Measurements from ENCODE around the gene CCL24. TPM values are rescaled to one million over a fixed set of nuclear protein-coding genes. Genes with fewer than 3 reads are reported as not detected.
"Not testable (repeated sequence)": the region's sequence is repeated elsewhere in the genome, so short reads cannot be mapped to it uniquely, and the experiment has no call there.

CCL24 gene
- total RNA-seq, 2 experiments from 2014 or later = not detected

GRCh38 chr7:75838281-75838930, 24.8 kb upstream of the CCL24 start:
- DNase-seq; POLR2A ChIA-PET; H3K27ac Mint-ChIP-seq; H3K9me3 Mint-ChIP-seq; H3K27me3 Mint-ChIP-seq; H3K36me3 Mint-ChIP-seq (ENCODE audit: low read depth); H3K4me3 Mint-ChIP-seq; CTCF ChIA-PET: not testable (repeated sequence)
- H3K4me1 Mint-ChIP-seq = peaks cover 11% of the 10 kb centered on the region

- POLR2A ChIA-PET = no interaction called here
- Mint-ChIP-seq H3K36me3 (ENCODE audit: low read depth) (no peaks in the 10 kb centered on the region), H3K4me1 (no peaks in the 10 kb centered on the region), H3K27ac (no peak overlapping the region), H3K27me3 (peaks cover 3% of the 10 kb centered on the region), H3K4me3 (no peak overlapping the region), H3K9me3 (no peaks in the 10 kb centered on the region)
- no peak for DNase-seq
- CTCF ChIA-PET = interaction anchor here (0.5 kb wide), 1 partner anchor 73 kb away, joined by 3 read pairs; no protein-coding TSS in a partner anchor
Measured at GRCh38 chr7:75836798-75837197, 23.2 kb upstream of the CCL24 start.

GRCh38 chr7:75835688-75836285, 22.2 kb upstream of the CCL24 start:
- H3K4me3 Mint-ChIP-seq = no peak overlapping the region
- no peaks in the 10 kb centered on the region for H3K36me3 Mint-ChIP-seq (ENCODE audit: low read depth)
- no peak overlapping the region for H3K27ac Mint-ChIP-seq
- H3K4me1 Mint-ChIP-seq = no peaks in the 10 kb centered on the region
- CTCF ChIA-PET = no interaction called here
- H3K27me3 Mint-ChIP-seq = peaks cover 3% of the 10 kb centered on the region
- POLR2A ChIA-PET = no interaction called here
- no peaks in the 10 kb centered on the region for H3K9me3 Mint-ChIP-seq
- DNase-seq = no peak

GRCh38 chr7:75833662-75834061, 20.1 kb upstream of the CCL24 start:
- H3K9me3 Mint-ChIP-seq; H3K27ac Mint-ChIP-seq; H3K4me3 Mint-ChIP-seq; DNase-seq; H3K36me3 Mint-ChIP-seq (ENCODE audit: low read depth); H3K27me3 Mint-ChIP-seq; H3K4me1 Mint-ChIP-seq; POLR2A ChIA-PET: not testable (repeated sequence)
- CTCF ChIA-PET = interaction anchor here (1.2 kb wide), 1 partner anchor 187 kb away, joined by 3 read pairs; no protein-coding TSS in a partner anchor

- no peaks in the 10 kb centered on the region for H3K4me1 Mint-ChIP-seq
- no peak overlapping the region for H3K4me3 Mint-ChIP-seq
- POLR2A ChIA-PET = no interaction called here
- CTCF ChIA-PET = no interaction called here
- H3K27ac Mint-ChIP-seq = no peak overlapping the region
- H3K9me3 Mint-ChIP-seq = no peaks in the 10 kb centered on the region
- peaks cover 4% of the 10 kb centered on the region for H3K27me3 Mint-ChIP-seq
- no peak for DNase-seq
- no peaks in the 10 kb centered on the region for H3K36me3 Mint-ChIP-seq (ENCODE audit: low read depth)
Measured at GRCh38 chr7:75830978-75831377, 17.4 kb upstream of the CCL24 start.

- H3K4me1 Mint-ChIP-seq; H3K4me3 Mint-ChIP-seq; H3K27ac Mint-ChIP-seq; DNase-seq; H3K27me3 Mint-ChIP-seq; CTCF ChIA-PET; POLR2A ChIA-PET; H3K36me3 Mint-ChIP-seq (ENCODE audit: low read depth); H3K9me3 Mint-ChIP-seq: not testable (repeated sequence)
Measured at GRCh38 chr7:75829656-75830055, 16.1 kb upstream of the CCL24 start.

GRCh38 chr7:75823198-75823910, 9.7 kb upstream of the CCL24 start:
- H3K9me3 Mint-ChIP-seq = no peaks in the 10 kb centered on the region
- no peaks in the 10 kb centered on the region for H3K4me1 Mint-ChIP-seq
- H3K36me3 Mint-ChIP-seq (ENCODE audit: low read depth) = no peaks in the 10 kb centered on the region
- H3K27ac Mint-ChIP-seq = no peak overlapping the region
- DNase-seq = no peak
- ChIA-PET POLR2A (no interaction called here), CTCF (no interaction called here)
- no peak overlapping the region for H3K4me3 Mint-ChIP-seq
- no peaks in the 10 kb centered on the region for H3K27me3 Mint-ChIP-seq

GRCh38 chr7:75820688-75821087, 7.1 kb upstream of the CCL24 start:
- Mint-ChIP-seq H3K4me1 (no peaks in the 10 kb centered on the region), H3K9me3 (no peaks in the 10 kb centered on the region), H3K4me3 (no peak overlapping the region), H3K27me3 (no peaks in the 10 kb centered on the region), H3K36me3 (ENCODE audit: low read depth) (no peaks in the 10 kb centered on the region), H3K27ac (no peak overlapping the region)
- CTCF ChIA-PET = no interaction called here
- no peak for DNase-seq
- POLR2A ChIA-PET = no interaction called here

- ChIA-PET CTCF (no interaction called here), POLR2A (no interaction called here)
- Mint-ChIP-seq H3K27me3 (no peaks in the 10 kb centered on the region), H3K36me3 (ENCODE audit: low read depth) (no peaks in the 10 kb centered on the region), H3K27ac (no peak overlapping the region), H3K9me3 (no peaks in the 10 kb centered on the region), H3K4me3 (no peak overlapping the region), H3K4me1 (no peaks in the 10 kb centered on the region)
- no peak for DNase-seq
Measured at GRCh38 chr7:75819711-75820110, 6.1 kb upstream of the CCL24 start.

GRCh38 chr7:75818472-75818871, 4.9 kb upstream of the CCL24 start:
- H3K36me3 Mint-ChIP-seq (ENCODE audit: low read depth) = no peaks in the 10 kb centered on the region
- H3K27me3 Mint-ChIP-seq = no peaks in the 10 kb centered on the region

GRCh38 chr7:75817116-75817515, 3.5 kb upstream of the CCL24 start:
- Mint-ChIP-seq H3K9me3 (no peaks in the 10 kb centered on the region), H3K27me3 (peaks cover 3% of the 10 kb centered on the region), H3K27ac (no peak overlapping the region), H3K4me1 (no peaks in the 10 kb centered on the region), H3K36me3 (ENCODE audit: low read depth) (no peaks in the 10 kb centered on the region), H3K4me3 (no peak overlapping the region)
- ChIA-PET POLR2A (no interaction called here), CTCF (no interaction called here)
- no peak for DNase-seq

More at GRCh38 chr7:75818472-75818871, 4.9 kb upstream of the CCL24 start:
- no peak for DNase-seq
- POLR2A ChIA-PET = no interaction called here
- Mint-ChIP-seq H3K4me1 (no peaks in the 10 kb centered on the region), H3K27ac (no peak overlapping the region), H3K4me3 (no peak overlapping the region), H3K9me3 (no peaks in the 10 kb centered on the region)
- CTCF ChIA-PET = no interaction called here

- Mint-ChIP-seq H3K27ac (no peak overlapping the region), H3K27me3 (peaks cover 3% of the 10 kb centered on the region), H3K4me1 (no peaks in the 10 kb centered on the region), H3K36me3 (ENCODE audit: low read depth) (no peaks in the 10 kb centered on the region), H3K4me3 (no peak overlapping the region), H3K9me3 (no peaks in the 10 kb centered on the region)
- DNase-seq = no peak
- ChIA-PET POLR2A (no interaction called here), CTCF (no interaction called here)
Measured at GRCh38 chr7:75815418-75816064, 1.9 kb upstream of the CCL24 start.

- H3K36me3 Mint-ChIP-seq (ENCODE audit: low read depth) = no peaks in the 10 kb centered on the region
- CTCF ChIA-PET = no interaction called here
- H3K9me3 Mint-ChIP-seq = no peaks in the 10 kb centered on the region
- DNase-seq = no peak
- H3K27ac Mint-ChIP-seq = no peak overlapping the region
- POLR2A ChIA-PET = no interaction called here
- H3K27me3 Mint-ChIP-seq = peaks cover 3% of the 10 kb centered on the region
- no peak overlapping the region for H3K4me3 Mint-ChIP-seq
- H3K4me1 Mint-ChIP-seq = no peaks in the 10 kb centered on the region
Measured at GRCh38 chr7:75814407-75814947, 871 bp upstream of the CCL24 start.

All from activated CD4-positive, alpha-beta memory T cell treated with anti-CD3 and anti-CD28 coated beads, Interleukin-2, amount 10 ng/mL, durations not matched to agents 7 days and 5 days (primary cell).